ENCODE data around the gene NHSL1.

- TF ChIP-seq CTCF (IDR thresholded peaks at IDR 0.05) (no peak), POLR2A (IDR thresholded peaks at IDR 0.05) (peak; percentile 22)
Measured at GRCh38 chr6:138507977-138508675, 8.8 kb upstream of the NHSL1 start.

Measured in right lobe of liver (tissue), 4 donors.